SK-N-DZ (cell line): Measurements from ENCODE around the gene STT3A. TPM values are rescaled to one million over a fixed set of nuclear protein-coding genes. Genes with fewer than 3 reads are reported as not detected.
"Not testable (repeated sequence)": the region's sequence is repeated elsewhere in the genome, so short reads cannot be mapped to it uniquely, and the experiment has no call there.

Source experiments
- DNase-seq: peaks from one replicate; pipeline ENCODE4 v3.0.0-alpha.2; 2015; ENCODE audit warnings: low spot score
- polyA plus RNA-seq, 2 experiments: library from polyadenylated mRNA; depleted of rRNA; stranded (reverse); fragments of >200 nt; gene quantifications; 2 replicates each; pipeline ENCODE4 v1.2.3, GENCODE V29; 2014

Gene STT3A
- 33.3 and 41.1 TPM in 2 replicates for polyA plus RNA-seq (2014; cell fraction: cytosol; rRNA removed)
- polyA plus RNA-seq (2014; cell fraction: nucleus; rRNA removed) = 33.9 and 36.9 TPM in 2 replicates

DNA sequence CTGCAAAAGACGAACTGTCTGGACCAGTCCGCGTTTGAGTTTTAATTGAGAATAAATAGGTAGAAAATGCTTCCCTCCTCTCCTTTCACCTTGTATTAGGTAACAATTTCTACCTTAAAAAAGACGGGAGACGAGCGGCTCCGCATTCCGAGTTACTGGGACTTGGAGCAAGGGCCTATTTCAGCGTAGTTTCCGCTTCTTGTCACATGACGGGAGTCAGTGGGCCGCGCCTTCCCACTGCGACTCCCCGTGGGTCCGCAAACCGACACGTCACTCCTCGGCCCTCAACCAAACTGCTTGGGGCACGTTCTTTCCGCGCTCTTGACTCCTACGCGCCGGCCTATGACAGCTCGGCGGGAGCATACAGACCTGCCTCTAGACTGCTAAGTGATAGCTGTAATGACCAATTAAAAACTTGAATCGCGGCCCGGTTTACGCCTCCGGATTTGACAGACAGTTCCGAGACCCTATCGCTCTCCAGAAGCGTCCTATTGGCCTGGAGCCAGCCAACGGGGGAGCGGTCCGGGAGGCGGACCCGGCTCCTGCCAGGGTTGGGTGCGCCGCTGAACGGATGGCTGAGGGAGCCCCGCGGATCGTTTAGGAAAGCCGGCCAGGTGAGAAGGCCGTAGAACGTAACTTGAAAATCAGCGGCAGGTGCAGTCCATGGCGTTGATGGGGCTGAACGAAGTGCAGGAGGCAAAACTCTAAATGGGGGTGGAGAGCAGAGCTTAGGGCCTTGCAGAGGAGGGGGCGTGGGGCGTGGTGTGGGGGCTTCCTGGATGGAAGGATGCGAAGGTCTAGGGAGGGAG, at the start of gene STT3A:
STT3A (plus strand) TSS at position 548 of the 809 bp plus-strand sequence. CDS start 3,064 bp downstream, outside the sequence.
- peak; percentile 98 for DNase-seq

DNA sequence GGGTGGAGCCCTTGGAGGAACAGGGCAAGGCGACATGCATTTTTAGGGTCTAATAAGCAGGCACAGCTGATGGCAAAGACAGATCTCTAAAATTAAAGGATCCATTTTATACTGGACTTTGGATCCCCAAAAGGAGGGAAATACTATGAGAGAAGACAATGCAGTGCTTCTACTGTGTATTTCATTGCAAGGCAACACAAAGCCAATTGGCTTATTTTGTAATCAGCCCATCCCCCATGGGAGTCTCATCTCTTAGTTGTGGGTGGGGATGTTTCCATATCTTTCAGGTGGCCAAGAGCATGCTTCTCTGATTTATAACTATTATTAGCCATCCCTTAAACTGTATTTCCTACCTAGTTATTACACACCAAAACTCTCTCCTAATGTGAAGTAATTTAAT, 41.9 kb upstream of the STT3A start:
- no peak for DNase-seq

- DNase-seq = no peak
These were observed 40.8 kb upstream of the STT3A start for GRCh38 chr11:125551835-125552342.

DNA sequence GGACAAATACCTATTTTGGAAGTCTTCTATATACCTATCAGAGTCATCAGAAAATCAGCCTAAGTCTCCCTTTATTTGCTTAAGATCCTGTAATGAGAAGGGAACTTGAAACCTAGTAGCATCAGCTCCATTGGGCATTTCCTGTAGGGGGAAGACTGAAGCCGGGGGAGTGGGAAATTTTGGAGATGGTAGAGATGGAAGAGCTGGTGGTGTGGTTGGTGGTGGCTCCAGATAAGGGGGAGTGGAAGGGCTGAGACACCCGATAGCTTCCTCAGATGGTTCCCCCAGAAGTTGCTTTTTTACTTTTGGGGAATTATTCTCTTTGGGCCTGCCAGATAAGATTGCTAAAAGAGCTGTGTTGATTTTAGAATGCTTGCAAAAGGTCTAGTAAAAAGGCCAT, 39.7 kb upstream of the STT3A start:
- DNase-seq = no peak

DNA sequence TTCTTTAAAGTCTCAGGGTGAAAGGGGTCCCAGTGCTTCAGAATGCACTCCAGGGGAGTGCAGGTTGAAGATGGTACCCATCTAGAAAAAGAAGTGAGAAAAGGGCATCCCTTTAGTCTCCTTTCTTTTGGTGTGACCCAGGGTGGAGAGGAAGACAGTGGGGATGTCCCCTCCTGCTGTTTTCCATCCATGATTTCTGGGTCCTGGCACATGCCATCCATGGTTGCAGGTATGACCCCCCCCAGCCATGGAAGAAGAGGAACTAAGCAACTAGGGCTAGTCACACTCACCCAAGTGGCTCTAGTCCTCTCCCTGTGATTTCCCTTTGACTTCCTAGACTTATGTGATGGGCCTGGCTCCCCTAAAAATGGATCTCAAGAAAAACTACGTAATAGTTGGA, 39.3 kb upstream of the STT3A start:
- DNase-seq = no peak

DNA sequence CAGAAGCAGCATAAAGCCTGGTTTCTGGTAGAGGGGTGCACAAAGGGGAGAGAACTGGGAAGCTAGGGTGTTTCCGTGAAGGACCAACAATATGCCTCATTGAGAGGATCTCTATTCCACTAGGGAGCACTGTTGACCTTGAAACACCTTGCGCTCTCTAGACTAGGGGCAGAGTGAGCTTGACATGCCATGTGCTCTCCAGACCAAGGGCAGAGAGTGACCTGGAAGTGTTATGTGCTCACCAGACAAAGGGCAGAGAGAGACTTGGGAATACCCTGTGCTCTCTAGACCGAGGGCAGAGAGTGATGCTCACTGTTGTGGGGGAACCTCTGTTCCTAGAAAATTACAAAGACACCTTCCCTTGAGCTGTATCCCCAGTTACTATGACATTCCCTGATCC, 38.6 kb upstream of the STT3A start:
- no peak for DNase-seq

- DNase-seq = no peak
These were observed 32.8 kb upstream of the STT3A start for GRCh38 chr11:125559888-125560287.

- no peak for DNase-seq
These were observed 30.7 kb upstream of the STT3A start for GRCh38 chr11:125561924-125562323.

- no peak for DNase-seq
These were observed 30.2 kb upstream of the STT3A start for GRCh38 chr11:125562430-125562829.

DNA sequence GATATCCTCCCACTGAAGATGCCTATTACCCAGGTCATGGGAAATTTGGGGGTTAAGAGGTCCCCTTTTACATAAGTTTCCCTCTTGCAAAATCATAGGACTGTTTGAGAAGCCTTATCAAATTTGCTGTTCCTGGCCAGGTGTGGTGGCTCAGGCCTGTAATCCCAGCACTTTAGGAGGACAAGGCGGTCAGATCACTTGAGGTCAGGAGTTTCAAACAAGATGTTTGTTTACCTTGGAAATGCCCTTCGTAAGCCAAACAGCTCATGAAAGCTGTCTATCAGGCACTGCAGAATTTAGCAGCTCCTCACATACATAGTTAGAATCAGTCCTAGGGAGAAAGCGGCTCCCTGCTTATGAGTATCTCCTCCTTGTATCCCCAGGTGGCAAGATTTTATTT, 28.3 kb upstream of the STT3A start:
- no peak for DNase-seq

GRCh38 chr11:125566235-125566634, 26.4 kb upstream of the STT3A start:
- DNase-seq = no peak

DNA sequence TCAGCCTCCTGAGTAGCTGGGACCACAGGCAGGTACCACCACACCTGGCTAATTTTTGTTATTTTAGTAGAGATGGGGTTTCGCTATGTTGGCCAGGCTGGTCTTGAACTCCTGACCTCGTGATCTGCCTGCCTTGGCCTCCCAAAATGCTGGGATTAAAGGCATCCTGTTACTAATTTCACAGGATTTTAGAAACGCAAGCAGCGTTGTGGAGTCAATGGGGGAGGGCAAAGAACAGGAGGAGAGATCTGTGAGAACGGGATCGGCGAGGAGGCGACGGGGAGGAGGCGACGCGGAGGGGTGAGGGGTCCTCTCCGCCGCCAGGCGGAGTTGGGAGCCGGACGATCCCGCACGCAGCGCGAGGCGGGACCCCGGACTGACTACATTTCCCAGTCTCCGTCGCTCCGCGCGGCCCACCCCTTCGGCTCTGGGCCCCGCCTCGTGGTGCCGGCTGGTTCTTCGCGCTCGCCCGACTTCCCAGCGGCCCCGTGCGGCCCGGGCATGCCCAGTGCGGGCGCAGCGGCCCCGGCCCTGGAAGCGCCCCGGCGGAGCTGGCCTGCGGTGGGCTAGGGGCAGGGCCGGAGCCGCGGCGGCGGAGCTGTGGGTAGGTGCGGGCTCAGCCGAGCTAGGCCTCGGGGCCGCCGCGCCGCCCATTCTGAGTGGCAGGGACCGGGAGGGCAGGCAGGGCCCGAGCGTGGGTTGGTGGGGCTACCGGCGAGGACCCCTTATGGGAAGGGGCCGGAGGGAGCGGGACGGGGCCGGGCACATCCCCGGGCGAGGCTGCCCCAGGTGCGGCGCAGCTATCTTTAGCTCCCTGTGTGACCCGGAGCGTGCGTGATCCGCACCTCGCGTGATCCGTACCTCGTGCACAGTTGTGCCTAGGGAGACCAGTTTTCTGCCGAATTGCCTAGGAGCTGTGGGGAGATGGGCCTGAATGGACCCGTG, 23.4 kb upstream of the STT3A start, which contains the start of gene EI24:
EI24 (plus strand) TSS at position 508 of the 945 bp plus-strand sequence. CDS start 3,051 bp downstream, outside the sequence.
- DNase-seq = peak; percentile 86

- no peak for DNase-seq
These were observed 22.6 kb upstream of the STT3A start for GRCh38 chr11:125569915-125570621.

DNA sequence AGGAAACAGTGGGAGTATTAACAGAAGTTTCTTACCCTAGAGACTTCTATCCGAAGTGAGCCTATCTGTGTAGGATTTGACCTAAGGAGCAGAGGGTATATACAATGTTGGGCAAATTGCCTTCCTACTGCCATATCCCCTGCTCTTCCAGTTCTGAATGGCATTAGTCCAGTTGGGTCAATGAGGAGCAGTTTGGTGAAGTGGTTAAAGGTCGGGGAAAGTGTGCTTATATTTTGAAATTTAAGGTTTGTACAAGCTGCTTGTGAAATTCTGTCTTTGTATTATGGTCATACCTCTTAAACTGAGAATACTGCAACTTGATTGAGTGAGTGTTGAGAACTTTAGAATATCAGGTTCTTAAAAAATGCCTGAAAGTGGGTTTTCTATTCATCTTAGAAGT, 21.7 kb upstream of the STT3A start:
- no peak for DNase-seq

DNA sequence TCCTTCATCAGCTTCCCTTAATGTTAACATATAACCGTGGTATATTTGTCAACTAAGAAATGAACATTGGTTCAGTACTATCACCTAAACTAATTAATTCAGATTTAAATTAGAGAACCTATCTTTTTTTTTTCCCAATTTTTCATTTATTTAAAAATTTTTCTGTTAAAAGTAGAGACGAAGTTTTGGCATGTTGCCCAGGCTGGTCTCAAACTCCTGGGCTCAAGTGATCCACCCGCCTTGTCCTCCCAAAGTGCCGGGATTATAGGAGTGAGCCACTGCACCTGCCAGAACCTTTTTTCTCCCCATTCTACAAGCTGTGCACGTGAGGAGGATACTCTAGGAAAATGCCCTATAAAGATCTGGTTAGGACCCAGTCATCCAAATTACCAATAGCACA, 19.7 kb upstream of the STT3A start:
- no peak for DNase-seq

- DNase-seq = not testable (repeated sequence)
These were observed 15.5 kb upstream of the STT3A start for GRCh38 chr11:125577181-125577580.

DNA sequence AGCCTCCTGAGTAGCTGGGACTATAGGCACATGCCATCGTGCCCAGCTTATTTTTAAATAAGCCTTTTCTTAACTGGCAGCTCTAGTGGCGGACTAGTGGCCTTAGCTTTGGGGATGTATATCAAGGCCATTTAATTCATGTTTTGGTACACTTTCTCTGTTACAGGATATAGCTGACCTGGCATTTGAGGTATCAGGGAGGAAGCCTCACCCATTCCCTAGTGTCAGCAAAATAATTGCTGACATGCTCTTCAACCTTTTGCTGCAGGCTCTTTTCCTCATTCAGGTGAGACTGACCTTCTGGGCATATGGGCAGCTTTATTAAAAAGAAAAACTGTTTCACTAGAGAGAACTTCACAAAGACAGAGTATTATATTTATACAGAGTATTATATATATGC, 13.9 kb upstream of the STT3A start:
- DNase-seq = no peak

- DNase-seq = no peak
These were observed 12.8 kb upstream of the STT3A start for GRCh38 chr11:125579811-125580210.

GRCh38 chr11:125583496-125583895, 9.2 kb upstream of the STT3A start:
- no peak for DNase-seq

DNA sequence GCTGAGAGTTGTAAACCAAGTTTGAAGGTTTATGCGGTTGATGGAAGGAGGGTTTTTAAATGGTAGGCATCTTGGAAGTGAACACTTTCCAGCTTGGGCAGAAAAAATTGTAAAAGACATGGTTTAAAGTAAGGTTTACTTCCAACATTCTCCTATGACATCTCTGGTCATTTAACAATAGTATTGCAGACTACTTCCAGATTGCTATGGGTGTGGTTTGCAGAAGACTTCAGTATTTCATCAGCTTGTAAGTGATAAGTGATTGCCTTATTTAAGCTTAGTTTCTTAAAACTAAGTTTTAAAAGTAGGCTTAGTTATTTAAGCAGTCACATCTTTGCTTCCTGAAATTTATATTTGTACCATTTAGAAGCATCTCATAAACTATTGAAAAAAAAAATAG, 7.2 kb upstream of the STT3A start:
- no peak for DNase-seq

DNA sequence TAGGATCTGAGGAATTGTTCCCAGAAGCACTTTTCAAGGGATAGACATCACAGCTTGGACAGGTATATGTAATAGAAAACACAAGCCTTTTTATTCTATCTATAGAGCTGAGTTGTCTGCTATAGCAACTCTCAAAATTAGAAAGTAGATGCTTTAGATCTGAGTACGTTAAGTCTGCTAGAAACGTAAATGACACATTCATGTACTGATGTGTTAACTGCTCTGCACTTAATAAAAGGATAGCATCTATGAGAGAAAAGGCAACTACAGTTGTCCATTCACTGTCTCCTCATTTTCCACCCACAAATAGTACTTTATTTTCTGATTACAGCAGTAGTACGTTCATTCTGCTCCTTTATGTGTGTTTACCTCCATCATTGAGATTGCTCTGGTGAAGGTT, 6.0 kb upstream of the STT3A start:
- no peak for DNase-seq
